Measurements from ENCODE around the gene CLSTN3.

GRCh38 chr12:7118881-7119280 lies 11.3 kb upstream of the CLSTN3 start:
- no peak for TF ChIP-seq CTCF (IDR thresholded peaks at IDR 0.05)
- TF ChIP-seq POLR2A (IDR thresholded peaks at IDR 0.05), result no peak
